Right ventricle myocardium inferior (tissue), 1 donor: Measurements from ENCODE around the gene C1QTNF3. TPM values are rescaled to one million over a fixed set of nuclear protein-coding genes. Genes with fewer than 3 reads are reported as not detected.
A peak's percentile ranks its signal among the peaks of the same experiment; 100 is the strongest.

Source experiments
- ATAC-seq: fragments of 200-7000 bp; cut with Tn5 transposase; one replicate; pipeline ENCODE4 v1.9.1; 2020; ENCODE audit warnings: mild to moderate bottlenecking, moderate library complexity
- DNase-seq: peaks from one replicate; pipeline ENCODE4 v3.0.0; 2021; ENCODE audit errors: missing footprints
- intact Hi-C: fragments of 100-400 bp; cut with DNase I; formaldehyde crosslinking; loops from one replicate; pipeline ENCODE4 v1.11.0; 2022
- total RNA-seq: library from RNA; stranded (reverse); fragmentation: NEBNext Ultra II Directional; extraction: Animal tissue kit (Norgen Biotek cat#: 25700); gene quantifications from one replicate; pipeline ENCODE4 v1.2.1, GENCODE V29; 2021
- donor health status: DM: no; HTN: yes; CAD: no; lungs with severe emphysema.

Gene C1QTNF3
- total RNA-seq, 1 donor from 2014 or later, result 0.60 TPM

GRCh38 chr5:34007621-34008600 lies 35.1 kb downstream of the C1QTNF3 start, which contains the start of gene AMACR:
TSS of gene AMACR (minus strand) at chr5:34008050. CDS start at chr5:34008019, 31 bp downstream.
- peak; percentile 99 for ATAC-seq
- intact Hi-C loops, result loop anchor here (2.0 kb wide), 2 partner anchors 37 to 567 kb away; partner anchors contain the start of gene TARS1
- peak; percentile 96 for DNase-seq

GRCh38 chr5:34007201-34007620 lies 35.8 kb downstream of the C1QTNF3 start:
- intact Hi-C loops, result no loop called here
- ATAC-seq, result peak; percentile 11
- no peak for DNase-seq

DNA sequence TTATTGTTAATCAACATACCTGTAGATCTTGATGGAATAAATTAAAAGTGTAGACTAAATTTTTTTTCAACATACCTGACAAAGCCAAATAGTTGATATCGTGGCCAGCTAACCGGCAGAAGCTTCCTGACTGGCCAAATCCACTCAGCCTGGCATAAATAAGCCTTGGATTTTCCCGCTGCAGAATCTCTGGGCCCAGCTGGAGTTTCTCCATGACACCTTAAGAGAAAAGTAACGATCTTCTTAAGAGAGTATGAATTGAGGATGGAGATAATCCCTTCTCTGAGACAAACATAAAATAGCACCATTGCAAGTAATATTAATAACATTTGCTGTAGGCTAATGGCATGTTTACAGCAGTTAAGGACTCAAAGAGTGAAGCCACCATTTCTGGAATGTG lies 37.3 kb downstream of the C1QTNF3 start:
- DNase-seq (no peak), ATAC-seq (no peak)
- intact Hi-C loops, result no loop called here

GRCh38 chr5:34005211-34005610 lies 37.8 kb downstream of the C1QTNF3 start:
- intact Hi-C loops, result no loop called here
- DNase-seq, result no peak

GRCh38 chr5:34003941-34004340 lies 39.1 kb downstream of the C1QTNF3 start:
- intact Hi-C loops, result no loop called here
- ATAC-seq, result no peak
- DNase-seq, result no peak

More at GRCh38 chr5:34005211-34005610, 37.8 kb downstream of the C1QTNF3 start:
- no peak for ATAC-seq

DNA sequence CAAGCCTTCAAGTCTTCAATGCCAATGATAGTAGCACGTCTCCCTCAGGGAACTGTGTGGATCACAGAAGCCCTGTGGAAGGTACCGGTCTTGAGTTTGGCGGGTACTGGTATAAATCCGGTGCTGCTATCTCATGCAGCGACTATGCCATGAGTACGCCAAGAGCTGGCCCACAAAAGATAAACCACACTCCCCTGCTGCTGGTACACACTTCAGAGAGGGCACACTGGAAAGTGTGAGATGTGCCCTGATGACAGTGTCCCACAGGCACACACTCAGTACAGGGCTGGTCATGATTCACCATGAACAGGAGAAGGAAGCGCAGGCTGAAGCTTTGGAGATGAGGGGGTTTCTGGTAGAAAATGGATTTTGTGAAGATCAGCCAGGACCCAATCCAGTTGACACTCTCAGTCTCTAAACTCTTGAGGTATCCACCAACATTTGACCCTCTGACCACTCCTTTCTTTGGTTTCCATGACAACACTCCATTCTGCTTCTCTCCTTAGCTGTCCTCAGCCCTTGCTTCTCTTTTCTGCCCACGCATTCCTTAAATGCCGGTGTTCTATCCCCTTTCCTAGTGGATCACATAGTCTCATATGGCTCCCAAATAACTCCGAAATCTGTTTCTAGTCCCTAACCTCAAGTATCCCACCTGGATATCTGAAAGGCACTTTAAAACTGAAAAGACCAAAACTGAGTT lies 40.2 kb downstream of the C1QTNF3 start:
- ATAC-seq (no peak), DNase-seq (no peak)

GRCh38 chr5:34001241-34001841 lies 41.7 kb downstream of the C1QTNF3 start:
- DNase-seq (no peak), ATAC-seq (no peak)
- intact Hi-C loops, result no loop called here

More for the DNA sequence above, 40.2 kb downstream of the C1QTNF3 start:
- intact Hi-C loops, result no loop called here

GRCh38 chr5:33999978-34000377 lies 43.0 kb downstream of the C1QTNF3 start:
- intact Hi-C loops, result loop anchor here (5.0 kb wide), 1 partner anchor 467 kb away; no protein-coding TSS in a partner anchor
- ATAC-seq (no peak), DNase-seq (no peak)

DNA sequence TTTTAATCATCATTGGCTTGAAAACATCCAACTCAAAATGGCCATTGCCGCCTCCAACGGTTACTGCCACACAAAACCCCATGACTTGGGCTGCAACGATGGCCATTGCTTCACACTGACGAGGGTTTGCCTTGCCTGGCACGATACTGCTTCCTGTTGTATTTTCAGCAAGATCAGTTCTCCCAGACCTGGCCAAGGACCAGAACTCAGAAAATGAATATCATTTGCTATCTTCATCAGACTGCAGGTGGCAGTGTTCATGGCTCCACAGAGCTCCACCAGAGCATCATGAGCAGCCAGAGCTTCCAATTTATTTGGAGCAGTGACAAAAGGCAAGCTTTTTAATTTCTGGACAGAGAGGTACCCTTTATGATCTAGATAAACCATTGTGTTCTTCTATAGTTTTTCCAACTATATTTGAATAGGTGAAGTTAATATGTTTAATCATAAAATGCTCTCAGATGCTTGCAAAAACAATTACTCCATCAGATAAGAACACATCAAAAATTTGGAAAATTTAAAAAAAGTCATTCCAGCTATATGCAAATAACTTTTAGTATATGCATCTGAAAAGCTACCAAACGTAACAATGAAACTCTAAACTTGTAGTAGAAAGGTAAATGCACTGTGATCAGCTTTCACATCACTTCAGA lies 45.6 kb downstream of the C1QTNF3 start:
- DNase-seq, result no peak
- ATAC-seq, result peak; percentile 69

DNA sequence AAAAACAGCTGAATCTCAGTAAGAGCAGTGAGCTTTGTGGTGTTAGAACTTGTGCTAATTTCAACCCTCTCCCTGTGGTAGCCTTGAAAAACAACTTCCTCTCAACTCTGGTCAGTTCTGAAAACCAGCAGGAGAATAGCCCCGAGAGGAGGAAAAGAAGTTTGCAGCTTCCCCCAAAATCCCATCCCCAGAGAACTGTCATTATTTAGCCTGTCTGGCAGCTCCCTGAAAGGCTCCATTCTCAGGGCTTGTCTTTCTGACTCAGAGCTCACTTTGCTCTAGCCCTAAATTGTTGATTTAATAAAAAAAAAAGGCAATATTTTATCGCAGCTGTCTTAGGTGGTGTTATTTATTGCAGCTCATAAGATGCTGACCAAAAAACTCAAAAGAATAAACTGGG lies 47.1 kb downstream of the C1QTNF3 start:
- intact Hi-C loops, result loop anchor here (5.0 kb wide), 1 partner anchor 471 kb away; no protein-coding TSS in a partner anchor
- no peak for DNase-seq
- no peak for ATAC-seq

More for the DNA sequence above, 45.6 kb downstream of the C1QTNF3 start:
- intact Hi-C loops, result loop anchor here (5.0 kb wide), 1 partner anchor 470 kb away; no protein-coding TSS in a partner anchor

GRCh38 chr5:33994845-33995244 lies 48.2 kb downstream of the C1QTNF3 start:
- no peak for DNase-seq
- no peak for ATAC-seq
- intact Hi-C loops, result loop anchor here (5.0 kb wide), 1 partner anchor 472 kb away; no protein-coding TSS in a partner anchor

DNA sequence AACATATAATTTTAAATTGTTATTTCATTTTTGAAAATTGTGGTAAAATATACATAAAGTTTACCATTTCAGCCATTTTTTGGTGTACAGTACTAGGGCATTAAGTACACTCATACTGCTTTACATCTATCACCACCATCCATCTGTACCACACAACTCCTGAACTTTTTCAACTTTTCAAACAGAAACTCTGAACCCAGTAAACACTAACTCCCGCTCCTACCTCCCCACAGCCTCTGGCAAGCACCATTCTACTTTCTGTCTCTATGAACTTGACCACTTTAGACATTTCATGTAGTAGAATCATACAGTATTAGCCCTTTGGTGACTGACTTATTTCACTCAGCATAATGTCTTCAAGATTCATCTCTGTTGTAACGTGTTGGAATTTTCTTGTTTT lies 50.1 kb downstream of the C1QTNF3 start:
- no peak for DNase-seq
- ATAC-seq, result no peak
- intact Hi-C loops, result no loop called here

- intact Hi-C loops, result no loop called here
- DNase-seq, result no peak
- no peak for ATAC-seq
These were observed 57.6 kb downstream of the C1QTNF3 start for GRCh38 chr5:33985447-33985846.

DNA sequence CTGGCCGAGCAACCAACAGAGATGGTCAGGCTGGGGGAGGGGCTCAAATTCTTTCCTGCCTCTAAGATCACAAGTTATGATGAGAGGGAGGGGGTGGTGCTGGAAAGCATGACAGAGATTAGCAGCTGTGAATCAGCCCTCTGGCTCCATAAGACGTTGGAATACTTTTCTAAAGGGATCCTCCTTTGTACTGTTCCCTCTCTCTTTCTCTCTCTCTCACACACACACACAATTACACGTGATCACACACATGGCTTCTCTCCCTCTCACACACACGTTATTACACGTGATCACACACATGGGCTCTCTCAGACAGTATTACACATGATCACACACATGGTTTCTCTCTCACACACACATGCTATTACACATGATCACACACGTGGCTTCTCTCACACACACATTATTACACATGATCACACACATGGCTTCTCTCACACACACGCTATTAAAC lies 58.3 kb downstream of the C1QTNF3 start, which contains the start of gene SLC45A2:
Gene SLC45A2 (minus strand): TSS at position 23 of the 454 bp plus-strand sequence. CDS start 110 bp downstream, outside the sequence.
- ATAC-seq (no peak), DNase-seq (no peak)
- intact Hi-C loops, result no loop called here

DNA sequence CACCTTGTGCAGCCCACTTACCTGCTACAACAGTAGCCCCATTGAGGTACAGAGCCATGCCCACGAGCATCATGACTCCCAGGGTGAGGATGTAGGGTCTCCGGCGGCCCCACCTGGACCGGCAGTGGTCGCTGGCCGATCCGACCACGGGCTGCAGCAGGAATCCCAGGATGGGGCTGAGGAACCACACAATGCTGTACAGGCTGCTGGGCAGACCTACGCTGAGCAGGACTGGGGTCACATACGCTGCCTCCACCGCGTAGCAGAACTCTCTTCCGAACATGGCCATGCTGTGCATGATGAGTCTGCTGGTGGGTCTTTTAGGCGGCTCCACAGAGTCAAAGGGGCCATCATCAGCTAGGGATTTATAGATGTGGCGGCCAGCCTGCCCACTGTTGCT lies 58.8 kb downstream of the C1QTNF3 start:
- ATAC-seq, result no peak
- no peak for DNase-seq
- intact Hi-C loops, result no loop called here

- DNase-seq (no peak), ATAC-seq (no peak)
- intact Hi-C loops, result no loop called here
These were observed 61.4 kb downstream of the C1QTNF3 start for GRCh38 chr5:33981408-33982162.

DNA sequence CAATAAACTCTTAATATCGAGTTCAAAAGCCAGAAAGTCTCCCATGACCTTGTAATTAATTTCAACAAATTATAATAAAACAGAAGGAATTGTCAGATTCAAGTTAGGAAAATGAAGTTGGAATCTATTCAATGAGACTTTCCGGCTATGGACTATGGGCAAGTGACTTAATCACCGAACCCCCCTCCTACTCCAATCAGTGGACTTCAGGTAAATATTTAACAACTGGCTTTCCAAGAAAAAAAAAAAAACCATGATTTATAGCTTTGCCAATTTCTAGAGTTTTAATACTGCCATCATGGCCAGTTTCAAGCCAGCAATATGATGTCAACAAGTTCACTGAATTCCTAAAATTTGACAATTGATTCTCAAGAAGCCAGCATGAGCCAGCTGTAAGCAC lies 63.0 kb downstream of the C1QTNF3 start:
- no peak for DNase-seq
- ATAC-seq, result no peak
- intact Hi-C loops, result no loop called here
